GM21447 (cell line): ENCODE results near the gene POU2AF3.

ENCODE experiments used
- ATAC-seq: cut with Tn5 transposase; IDR thresholded peaks from one replicate; pipeline ENCODE4 v1.9.1; 2021; ENCODE audit not compliant: unreplicated experiment

POU2AF3 gene

GRCh38 chr11:111352231-111352746 is 53.9 kb downstream of the POU2AF3 start:
- ATAC-seq: no peak

GRCh38 chr11:111352935-111353710 is 54.8 kb downstream of the POU2AF3 start:
- no peak for ATAC-seq

- ATAC-seq: no peak
These were observed 55.6 kb downstream of the POU2AF3 start for GRCh38 chr11:111353776-111354600.

GRCh38 chr11:111354601-111354891 is 56.2 kb downstream of the POU2AF3 start:
- no peak for ATAC-seq

GRCh38 chr11:111355101-111355500 is 56.8 kb downstream of the POU2AF3 start:
- ATAC-seq: no peak

GRCh38 chr11:111355956-111356659 is 57.8 kb downstream of the POU2AF3 start:
- ATAC-seq: no peak

GRCh38 chr11:111356660-111357048 is 58.3 kb downstream of the POU2AF3 start:
- ATAC-seq: no peak

- ATAC-seq: no peak
These were observed 59.0 kb downstream of the POU2AF3 start for GRCh38 chr11:111357150-111358037.
